Fibroblast of pulmonary artery (primary cell): ENCODE measurements around the gene CAMTA1.

Experiments used
- DNase-seq: peaks from one replicate; pipeline ENCODE4 v3.0.0-alpha.2; 2010; ENCODE audit warnings: low read depth
- H3K4me3 ChIP-seq: replicated peaks from 2 replicates; pipeline ENCODE4 v1.5.1; 2011; ENCODE audit warnings: low read depth, mild to moderate bottlenecking, control low read depth, low read length, moderate library complexity
- CTCF ChIP-seq: IDR thresholded peaks from 2 replicates; pipeline ENCODE4 v1.5.1; 2011; ENCODE audit warnings: mild to moderate bottlenecking, control low read depth, low read length, inconsistent platforms; ENCODE audit errors: missing control alignments

The CAMTA1 gene

GRCh38 chr1:7046891-7047290 is 261.6 kb downstream of the CAMTA1 start:
- TF ChIP-seq CTCF = no peak
- DNase-seq = no peak
- H3K4me3 ChIP-seq = no peak overlapping the region

DNA sequence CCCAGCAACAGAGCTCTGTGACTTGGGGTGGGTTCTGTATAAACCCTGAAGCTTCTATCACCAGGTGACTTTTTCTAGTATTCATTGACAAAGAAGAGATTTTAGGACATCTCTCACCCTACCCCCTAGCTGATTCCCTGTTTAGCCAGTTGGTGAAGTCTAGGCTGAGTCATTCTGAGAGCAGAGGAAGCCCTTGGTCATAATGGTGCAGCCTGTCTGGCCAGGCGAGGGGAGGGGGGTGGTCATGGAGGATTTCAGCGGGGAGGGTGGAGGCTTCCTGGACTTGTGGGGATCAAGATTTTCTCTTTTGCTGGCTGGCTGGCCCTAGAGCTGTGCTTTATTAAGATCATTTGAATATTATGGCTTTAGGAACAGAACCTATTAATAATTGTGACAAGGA is 262.6 kb downstream of the CAMTA1 start:
- no peak for DNase-seq
- H3K4me3 ChIP-seq = no peak overlapping the region
- TF ChIP-seq CTCF = no peak

DNA sequence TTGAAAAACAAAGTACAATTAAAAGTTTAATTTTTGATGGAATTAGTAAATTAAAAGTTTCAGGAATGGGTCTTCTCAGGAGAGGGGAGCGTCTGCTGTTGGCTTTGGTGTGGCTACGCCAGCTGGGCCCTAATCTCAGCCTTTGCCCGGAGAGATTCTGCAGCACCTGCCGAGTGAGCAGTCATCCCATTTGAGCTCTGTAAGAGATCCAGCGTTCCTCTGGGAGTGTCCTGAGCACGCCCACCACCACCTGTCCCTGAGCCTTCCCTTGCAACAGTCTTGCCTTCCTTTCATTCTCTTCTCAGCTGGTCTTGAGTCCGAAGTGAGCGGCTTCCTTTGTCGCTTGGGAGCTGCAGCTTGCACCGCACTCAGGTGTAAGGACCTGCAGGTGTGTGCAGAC is 263.1 kb downstream of the CAMTA1 start:
- TF ChIP-seq CTCF = no peak
- H3K4me3 ChIP-seq = no peak overlapping the region
- no peak for DNase-seq

DNA sequence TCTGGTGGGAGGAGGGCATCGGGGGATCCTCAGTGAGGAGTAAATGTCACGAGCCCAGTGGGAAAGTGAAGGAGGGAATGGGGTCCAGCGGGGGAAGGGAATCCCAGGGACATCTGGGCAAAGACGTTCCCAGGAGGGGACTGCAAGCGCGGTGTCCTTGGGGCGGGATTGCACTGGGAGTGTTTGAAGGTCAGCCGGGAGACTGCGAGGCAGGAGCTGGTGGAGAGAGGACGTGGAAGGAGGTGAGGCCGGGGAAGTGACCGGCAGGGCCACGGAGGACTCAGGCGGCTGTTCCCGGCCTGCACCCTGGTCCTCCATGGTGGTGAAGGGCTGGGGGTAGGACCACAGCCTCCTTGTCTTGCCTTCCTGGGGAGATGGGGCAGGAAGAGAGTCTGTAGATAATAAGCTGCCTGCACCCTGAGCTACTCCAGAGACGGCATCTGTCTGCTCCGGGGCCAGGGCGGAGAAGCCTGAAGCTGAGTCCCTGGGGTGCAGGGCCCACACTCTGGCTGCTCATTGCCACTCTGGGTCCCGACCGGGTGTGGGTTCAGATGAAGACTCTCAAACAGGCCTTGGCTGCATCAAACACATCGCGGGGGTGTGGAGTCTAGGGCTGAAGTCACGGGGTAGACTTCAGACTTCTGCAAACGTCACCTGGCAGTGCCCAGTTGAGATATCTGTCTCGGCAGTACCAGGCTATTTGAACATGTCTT is 264.8 kb downstream of the CAMTA1 start:
- no peak for TF ChIP-seq CTCF
- DNase-seq = no peak
- H3K4me3 ChIP-seq = no peak overlapping the region

- TF ChIP-seq CTCF = no peak
- H3K4me3 ChIP-seq = no peak overlapping the region
- no peak for DNase-seq
Observed at GRCh38 chr1:7050751-7051665, 265.8 kb downstream of the CAMTA1 start.

GRCh38 chr1:7052701-7053100 is 267.4 kb downstream of the CAMTA1 start:
- DNase-seq = no peak

More at GRCh38 chr1:7052701-7053100, 267.4 kb downstream of the CAMTA1 start:
- no peak overlapping the region for H3K4me3 ChIP-seq
- TF ChIP-seq CTCF = no peak
